Duodenal mucosa (tissue), 2 donors: Measurements from ENCODE around the gene ARHGAP9.

Source experiments
- H3K27ac ChIP-seq: one replicate; pipeline ENCODE4 v1.7.0; 2013; ENCODE audit warnings: low read depth, low read length
- H3K27me3 ChIP-seq, 2 donors: one replicate each; pipeline ENCODE4 v1.7.0; 2013; ENCODE audit warnings: low read length in 2 of 2, control low read depth in 1 of 2; ENCODE audit not compliant: insufficient read depth in 2 of 2, control insufficient read depth in 1 of 2
- H3K36me3 ChIP-seq, 2 donors: one replicate each; pipeline ENCODE4 v1.7.0; 2013; ENCODE audit warnings: low read length in 2 of 2, control low read depth in 1 of 2; ENCODE audit not compliant: insufficient read depth in 2 of 2, control insufficient read depth in 1 of 2
- H3K4me1 ChIP-seq, 2 donors: one replicate each; pipeline ENCODE4 v1.7.0; 2013; ENCODE audit warnings: low read length in 2 of 2, control low read depth in 1 of 2; ENCODE audit not compliant: insufficient read depth in 2 of 2, control insufficient read depth in 1 of 2
- H3K4me3 ChIP-seq, 2 donors: one replicate each; pipeline ENCODE4 v1.7.0; 2013; ENCODE audit warnings: low read length in 2 of 2, low read depth in 1 of 2
- H3K9ac ChIP-seq, 2 donors: one replicate each; pipeline ENCODE4 v1.7.0; 2013; ENCODE audit warnings: low read length in 2 of 2, low read depth in 1 of 2
- H3K9me3 ChIP-seq, 2 donors: one replicate each; pipeline ENCODE4 v1.7.0; 2013; ENCODE audit warnings: low read length in 2 of 2, control low read depth in 1 of 2; ENCODE audit not compliant: control insufficient read depth in 1 of 2

Gene ARHGAP9

GRCh38 chr12:57473392-57473791 is 6.3 kb downstream of the ARHGAP9 start:
- Histone ChIP-seq H3K36me3 (peaks cover 2 to 29% of the 10 kb centered on the region in 2 donors), H3K4me1 (peaks cover 54 to 55% of the 10 kb centered on the region in 2 donors), H3K9me3 (no peaks in the 10 kb centered on the region), H3K27me3 (peaks cover 4 to 30% of the 10 kb centered on the region in 2 donors), H3K27ac (no peak overlapping the region), H3K9ac (no peak overlapping the region), H3K4me3 (no peak overlapping the region)

- H3K4me3 ChIP-seq = no peak overlapping the region
- H3K27ac ChIP-seq = no peak overlapping the region
- peaks cover 2 to 29% of the 10 kb centered on the region in 2 donors for H3K36me3 ChIP-seq
- no peaks in the 10 kb centered on the region for H3K9me3 ChIP-seq
- H3K27me3 ChIP-seq = peaks cover 4 to 30% of the 10 kb centered on the region in 2 donors
- no peak overlapping the region for H3K9ac ChIP-seq
- peaks cover 54 to 55% of the 10 kb centered on the region in 2 donors for H3K4me1 ChIP-seq
These were observed 7.3 kb downstream of the ARHGAP9 start for GRCh38 chr12:57472391-57472790.

- no peaks in the 10 kb centered on the region for H3K9me3 ChIP-seq
- peak overlapping the region; percentile 44 to 60 for H3K9ac ChIP-seq
- peaks cover 2 to 29% of the 10 kb centered on the region in 2 donors for H3K36me3 ChIP-seq
- H3K4me1 ChIP-seq = peaks cover 54 to 55% of the 10 kb centered on the region in 2 donors
- H3K27me3 ChIP-seq = peaks cover 4 to 25% of the 10 kb centered on the region in 2 donors
- no peak overlapping the region for H3K27ac ChIP-seq
- peak overlapping the region; percentile 28 to 50 for H3K4me3 ChIP-seq
These were observed 8.0 kb downstream of the ARHGAP9 start for GRCh38 chr12:57471661-57472060.

GRCh38 chr12:57470970-57471656 is 8.6 kb downstream of the ARHGAP9 start:
- peak overlapping the region; percentile 28 to 50 for H3K4me3 ChIP-seq
- H3K36me3 ChIP-seq = peaks cover 2 to 29% of the 10 kb centered on the region in 2 donors
- H3K4me1 ChIP-seq = peaks cover 51% of the 10 kb centered on the region in 2 donors
- H3K9me3 ChIP-seq = no peaks in the 10 kb centered on the region
- peak overlapping the region; percentile 15 for H3K27ac ChIP-seq
- peak overlapping the region; percentile 44 to 60 for H3K9ac ChIP-seq
- H3K27me3 ChIP-seq = peaks cover 4 to 20% of the 10 kb centered on the region in 2 donors

GRCh38 chr12:57470286-57470969 is 9.2 kb downstream of the ARHGAP9 start:
- no peaks in the 10 kb centered on the region for H3K9me3 ChIP-seq
- H3K4me1 ChIP-seq = peaks cover 44% of the 10 kb centered on the region in 2 donors
- no peak overlapping the region for H3K9ac ChIP-seq
- peaks cover under 1 to 13% of the 10 kb centered on the region in 2 donors for H3K27me3 ChIP-seq
- peaks cover 2 to 29% of the 10 kb centered on the region in 2 donors for H3K36me3 ChIP-seq
- no peak overlapping the region for H3K27ac ChIP-seq
- peak overlapping the region; percentile 10 to 50 for H3K4me3 ChIP-seq

- Histone ChIP-seq H3K36me3 (peaks cover 2 to 24% of the 10 kb centered on the region in 2 donors), H3K9ac (no peak overlapping the region), H3K9me3 (no peaks in the 10 kb centered on the region), H3K4me3 (no peak overlapping the region), H3K27me3 (peaks cover 0 to 6% of the 10 kb centered on the region in 2 donors), H3K27ac (no peak overlapping the region), H3K4me1 (peaks cover 35% of the 10 kb centered on the region in 2 donors)
These were observed 10.1 kb downstream of the ARHGAP9 start for GRCh38 chr12:57469296-57470164.

- Histone ChIP-seq H3K36me3 (peaks cover 2 to 21% of the 10 kb centered on the region in 2 donors), H3K4me3 (no peak overlapping the region), H3K27ac (no peak overlapping the region), H3K4me1 (peaks cover 29 to 32% of the 10 kb centered on the region in 2 donors), H3K27me3 (no peaks in the 10 kb centered on the region), H3K9me3 (no peaks in the 10 kb centered on the region), H3K9ac (no peak overlapping the region)
These were observed 11.8 kb downstream of the ARHGAP9 start for GRCh38 chr12:57467915-57468314.

- no peak overlapping the region for H3K27ac ChIP-seq
- H3K9me3 ChIP-seq = no peaks in the 10 kb centered on the region
- peaks cover 29% of the 10 kb centered on the region in 2 donors for H3K4me1 ChIP-seq
- no peak overlapping the region for H3K9ac ChIP-seq
- no peaks in the 10 kb centered on the region for H3K27me3 ChIP-seq
- H3K36me3 ChIP-seq = peaks cover 2 to 21% of the 10 kb centered on the region in 2 donors
- no peak overlapping the region for H3K4me3 ChIP-seq
These were observed 12.3 kb downstream of the ARHGAP9 start for GRCh38 chr12:57467212-57467874.

- Histone ChIP-seq H3K27ac (no peak overlapping the region), H3K36me3 (peaks cover under 1 to 15% of the 10 kb centered on the region in 2 donors), H3K4me1 (peaks cover 20 to 25% of the 10 kb centered on the region in 2 donors), H3K4me3 (no peak overlapping the region), H3K9ac (no peak overlapping the region), H3K9me3 (no peaks in the 10 kb centered on the region), H3K27me3 (peaks cover 1 to 5% of the 10 kb centered on the region in 2 donors)
These were observed 13.7 kb downstream of the ARHGAP9 start for GRCh38 chr12:57465747-57466505.
